HepG2 (cell line): ENCODE measurements around the gene PRKCD. TPM values are rescaled to one million over a fixed set of nuclear protein-coding genes. Genes with fewer than 3 reads are reported as not detected.

Experiments
- CSRNP1 ChIP-seq: sonication (generic); formaldehyde crosslinking; IDR thresholded peaks from 2 replicates; pipeline ENCODE4 v1.8.1; 2023; ENCODE audit warnings: mild to moderate bottlenecking, missing genetic modification reagents
- E2F1 ChIP-seq: sonication (generic); formaldehyde crosslinking; IDR thresholded peaks from 2 replicates; pipeline ENCODE4 v1.5.0; 2020; ENCODE audit warnings: missing genetic modification reagents
- ERF ChIP-seq: IDR thresholded peaks from 2 replicates; pipeline ENCODE4 v1.6.1; 2018; ENCODE audit warnings: missing biosample characterization, missing genetic modification reagents
- FOXK2 ChIP-seq: fragments of 450-650 bp; IDR thresholded peaks from 2 replicates; pipeline ENCODE4 v1.6.1; 2016
- GATAD2A ChIP-seq: IDR thresholded peaks from 2 replicates; pipeline ENCODE4 v1.6.1; 2016
- GMEB2 ChIP-seq: IDR thresholded peaks from 2 replicates; pipeline ENCODE4 v1.6.1; 2016; ENCODE audit warnings: missing biosample characterization, missing genetic modification reagents, low read depth
- HINFP ChIP-seq: sonication (generic); formaldehyde crosslinking; IDR thresholded peaks from 2 replicates; pipeline ENCODE4 v1.4.0; 2020; ENCODE audit warnings: low read depth, mild to moderate bottlenecking, missing genetic modification reagents
- HNRNPL ChIP-seq: fragments of 200-400 bp; formaldehyde crosslinking; IDR thresholded peaks from 2 replicates; pipeline ENCODE4 v1.6.1; 2017; ENCODE audit warnings: mild to moderate bottlenecking, low read depth, low read length
- KDM1A ChIP-seq: IDR thresholded peaks from 2 replicates; pipeline ENCODE4 v1.6.1; 2016; ENCODE audit warnings: missing compliant biosample characterization
- MIER3 ChIP-seq: IDR thresholded peaks from 2 replicates; pipeline ENCODE4 v1.6.1; 2016; ENCODE audit warnings: missing compliant biosample characterization, borderline replicate concordance
- NFKBIZ ChIP-seq: IDR thresholded peaks from 2 replicates; pipeline ENCODE4 v1.6.1; 2018; ENCODE audit warnings: missing genetic modification reagents, missing compliant biosample characterization
- PLSCR1 ChIP-seq: sonication (generic); formaldehyde crosslinking; IDR thresholded peaks from 2 replicates; pipeline ENCODE4 v1.5.0; 2020; ENCODE audit warnings: missing genetic modification reagents, mild to moderate bottlenecking, borderline replicate concordance
- SOX13 ChIP-seq, 3 experiments: fragments of 450-650 bp in 1 of 3; sonication (generic) in 1 of 3; formaldehyde crosslinking in 1 of 3; IDR thresholded peaks in 2 of 3; conservative IDR thresholded peaks in 1 of 3; 2 replicates each; pipeline versions ENCODE4 v1.5.0 to v1.6.1; 2016 to 2020; ENCODE audit warnings: antibody characterized with exemption in 1 of 3, mild to moderate bottlenecking in 1 of 3, missing compliant biosample characterization in 1 of 3, missing genetic modification reagents in 1 of 3, moderate library complexity in 1 of 3
- ZBTB39 ChIP-seq: sonication (generic); formaldehyde crosslinking; IDR thresholded peaks from 2 replicates; pipeline ENCODE4 v1.5.0; 2020; ENCODE audit warnings: missing genetic modification reagents
- ZMAT5 ChIP-seq: sonication (generic); formaldehyde crosslinking; IDR thresholded peaks from 2 replicates; pipeline ENCODE4 v1.5.0; 2020; ENCODE audit warnings: mild to moderate bottlenecking, low read depth, missing genetic modification reagents, borderline replicate concordance
- ZNF10 ChIP-seq: sonication (generic); formaldehyde crosslinking; IDR thresholded peaks from 2 replicates; pipeline ENCODE4 v1.4.0; 2020; ENCODE audit warnings: mild to moderate bottlenecking, low read depth, missing genetic modification reagents, borderline replicate concordance
- ZNF12 ChIP-seq: sonication (generic); formaldehyde crosslinking; IDR thresholded peaks from 2 replicates; pipeline ENCODE4 v1.5.0; 2020; ENCODE audit warnings: missing genetic modification reagents
- ZNF207 ChIP-seq: fragments of 450-650 bp; IDR thresholded peaks from 2 replicates; pipeline ENCODE4 v1.6.1; 2016; ENCODE audit warnings: antibody characterized with exemption, borderline replicate concordance
- ZNF775 ChIP-seq: sonication (generic); formaldehyde crosslinking; IDR thresholded peaks from 2 replicates; pipeline ENCODE4 v1.4.0; 2020; ENCODE audit warnings: missing genetic modification reagents, mild to moderate bottlenecking, moderate library complexity, borderline replicate concordance
- ZSCAN12 ChIP-seq: sonication (generic); formaldehyde crosslinking; IDR thresholded peaks from 2 replicates; pipeline ENCODE4 v1.9.0; 2021; ENCODE audit warnings: mild to moderate bottlenecking, missing genetic modification reagents
- polyA plus RNA-seq, 8 experiments: library from polyadenylated mRNA; depleted of rRNA in 3 of 8; stranded (reverse) in 7 of 8; unstranded in 1 of 8; fragments of >200 nt; fragmentation: Illumina TruSeq in 4 of 8; extraction: Trizol in 4 of 8; gene quantifications; 2 replicates each; pipeline versions ENCODE4 v1.2.1 to v1.2.3, GENCODE V29; 2011 to 2016; ENCODE audit warnings: low read depth in 4 of 8, missing spikeins in 1 of 8, mixed read lengths in 1 of 8; ENCODE audit not compliant: insufficient read depth in 1 of 8
- total RNA-seq, 5 experiments: library from RNA; depleted of rRNA; stranded (reverse); fragments of >200 nt; fragmentation: Illumina TruSeq; extraction: Trizol; gene quantifications; 2 replicates each; pipeline ENCODE4 v1.2.3, GENCODE V29; 2016; ENCODE audit warnings: low read depth in 1 of 5

Gene PRKCD
- total and polyA plus RNA-seq, 2 of the 13 experiments (the other 11 are each of a cell fraction or from before 2014, with no cell fraction given), result 1.6 to 40.7 TPM

GRCh38 chr3:53222183-53222901 lies 61.3 kb downstream of the PRKCD start (continued):
- TF ChIP-seq GMEB2, result no peak
- TF ChIP-seq ZBTB39 (CRISPR knock-in tag), result no peak
- no peak for TF ChIP-seq KDM1A (CRISPR knock-in tag)
- TF ChIP-seq ZNF775 (CRISPR knock-in tag), result no peak
- TF ChIP-seq NFKBIZ, result no peak
- TF ChIP-seq ZSCAN12 (CRISPR knock-in tag), result no peak
- TF ChIP-seq PLSCR1, result no peak
- TF ChIP-seq CSRNP1 (CRISPR knock-in tag), result no peak
- TF ChIP-seq MIER3, result no peak
- no peak for TF ChIP-seq FOXK2
- TF ChIP-seq E2F1 (CRISPR knock-in tag), result no peak
- no peak for TF ChIP-seq ZMAT5 (CRISPR knock-in tag)
- TF ChIP-seq ZNF12 (CRISPR knock-in tag), result 0 out of 2 replicates have a peak, but pooled peaks have one; percentile 16
- TF ChIP-seq GATAD2A (CRISPR knock-in tag), result peak; percentile 43
- peak; percentile 20; the same call in 1 of the 2 replicates for TF ChIP-seq ERF (CRISPR knock-in tag)
- TF ChIP-seq ZNF10 (CRISPR knock-in tag), result no peak
- no peak for TF ChIP-seq SOX13 (IDR thresholded peaks at IDR 0.05)
- peak in 1 of 2 experiments; percentile 34; a peak in 1 of 4 replicates for TF ChIP-seq SOX13 (CRISPR knock-in tag; conservative IDR thresholded peaks at IDR 0.05 in 1 of 2, IDR thresholded peaks at IDR 0.05 in 1 of 2)
- peak; percentile 87; the same call in 1 of the 2 replicates for TF ChIP-seq HNRNPL
- no peak for TF ChIP-seq ZNF207
- peak; percentile 36; the same call in 1 of the 2 replicates for TF ChIP-seq HINFP
